ENCODE results near the gene SMIM3.
"Not testable (repeated sequence)": the region's sequence is repeated elsewhere in the genome, so short reads cannot be mapped to it uniquely, and the experiment has no call there.

The SMIM3 gene

GRCh38 chr5:150765799-150766169 is 12.8 kb upstream of the SMIM3 start:
- DNase-seq: no peak

DNA sequence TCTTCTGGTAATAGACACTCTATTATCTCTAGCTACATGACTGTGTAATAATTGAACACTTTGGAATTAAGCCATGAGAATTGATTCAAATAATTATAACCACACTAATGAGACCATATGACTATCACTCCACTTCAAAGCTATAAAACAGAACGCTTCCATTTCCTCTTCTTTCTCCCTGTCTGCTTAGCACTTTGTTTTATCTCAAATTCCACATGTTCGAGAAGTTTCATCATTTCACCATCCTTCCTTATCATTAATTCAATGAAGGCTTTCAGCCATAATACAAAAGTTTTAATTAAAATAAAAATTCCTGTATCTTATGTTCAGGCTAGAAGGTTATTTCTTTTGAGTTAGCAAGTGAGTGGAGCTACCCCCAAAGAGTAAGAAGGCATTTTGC is 12.3 kb upstream of the SMIM3 start:
- no peak for DNase-seq

GRCh38 chr5:150771034-150771795 is 7.3 kb upstream of the SMIM3 start:
- no peak for DNase-seq

DNA sequence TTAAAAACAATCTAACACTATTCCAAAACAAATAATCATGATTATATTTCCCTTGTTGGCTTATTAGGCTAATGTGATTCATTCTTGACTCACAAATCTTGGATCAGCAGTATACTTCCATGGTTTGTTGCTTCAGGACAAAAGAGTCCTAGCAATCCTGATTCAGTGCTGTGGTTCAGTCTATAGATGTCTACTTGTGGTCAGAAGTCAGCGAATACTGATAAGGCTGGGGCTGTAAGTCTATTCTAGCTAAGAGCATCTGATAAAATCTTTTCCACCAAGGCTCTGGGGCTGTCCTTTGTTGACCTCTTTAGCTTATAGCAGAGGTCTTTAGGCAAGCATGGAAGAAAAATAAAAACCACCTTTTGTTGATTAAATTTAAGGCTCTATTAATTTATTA is 4.4 kb upstream of the SMIM3 start:
- DNase-seq: no peak

DNA sequence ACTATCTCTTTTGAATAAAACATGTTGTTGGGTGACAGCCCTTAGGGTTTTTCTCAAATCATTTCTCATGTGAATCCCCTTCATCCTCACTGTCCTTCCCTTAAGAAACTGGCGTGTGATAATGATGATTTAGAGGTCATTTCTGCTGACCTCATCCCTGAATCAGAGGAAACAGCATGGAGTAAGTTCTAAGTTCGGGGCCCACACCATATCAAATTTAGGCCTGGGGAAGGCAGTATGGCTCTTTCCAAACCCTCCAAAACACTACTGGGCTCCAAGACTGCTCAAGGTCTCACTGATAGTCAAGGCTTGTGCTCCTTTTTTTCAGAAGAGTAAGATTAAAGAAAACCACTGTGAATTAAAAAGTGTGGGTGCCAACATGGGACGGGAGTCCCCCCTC is 872 bp upstream of the SMIM3 start:
- DNase-seq: no peak

DNA sequence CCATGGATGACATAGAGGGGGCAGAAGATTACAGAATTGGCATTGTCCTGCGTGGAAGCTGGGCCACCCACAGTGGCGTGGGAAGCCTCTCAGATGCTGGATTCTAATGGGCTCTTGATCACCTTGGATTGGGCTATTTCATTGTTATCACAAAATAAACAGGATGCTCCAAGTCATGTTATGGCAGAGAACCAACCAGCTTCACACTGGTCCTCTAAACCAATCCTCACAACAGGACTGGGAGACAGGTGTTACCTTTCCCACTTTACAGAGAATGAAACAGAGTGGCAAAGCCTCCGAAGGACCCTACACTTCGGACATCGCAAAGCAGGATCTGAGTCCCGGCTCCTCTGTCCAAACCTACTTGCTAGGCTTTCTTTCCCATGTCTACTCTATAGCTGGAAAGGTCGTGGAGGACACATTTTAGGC is 455 bp upstream of the SMIM3 start:
- DNase-seq: no peak

DNA sequence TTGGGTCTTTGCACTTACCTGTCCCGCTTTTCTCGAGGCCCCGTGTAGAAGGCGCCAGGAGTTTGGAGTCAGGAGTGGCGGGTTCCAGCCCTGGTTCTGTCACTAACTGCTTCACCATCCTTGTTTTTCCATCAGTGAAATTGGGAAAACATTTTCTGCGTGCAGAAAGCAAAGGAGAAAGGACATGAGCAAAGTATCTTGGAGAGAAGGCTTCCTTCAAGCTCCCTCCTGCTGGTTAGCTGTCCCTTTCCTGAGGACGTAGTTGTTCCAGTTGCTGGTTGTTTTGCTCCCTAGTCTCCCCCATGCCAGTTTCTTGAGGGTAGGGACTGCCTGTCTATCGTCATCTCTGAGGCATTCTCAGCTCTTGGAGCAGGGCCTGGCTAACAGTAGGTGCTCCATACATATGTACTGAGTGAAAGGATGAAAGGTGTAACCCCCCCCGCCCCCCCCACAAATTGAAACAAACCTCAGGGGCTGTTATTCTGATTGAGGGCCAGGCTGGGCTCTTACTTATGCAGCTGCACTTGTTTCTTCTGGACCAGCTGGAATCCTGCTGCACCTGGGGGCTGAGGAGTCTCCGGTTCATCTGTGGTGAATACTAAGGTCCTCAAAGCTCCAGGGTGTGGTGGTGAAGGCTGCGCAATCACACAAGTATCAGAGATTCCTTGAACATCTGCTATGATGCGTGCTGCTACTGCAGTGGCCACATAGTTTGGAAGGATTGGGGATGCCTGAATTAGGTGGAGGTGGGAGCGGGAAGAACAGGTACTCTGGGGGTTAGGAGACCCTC is 1.0 kb downstream of the SMIM3 start:
- DNase-seq: no peak

DNA sequence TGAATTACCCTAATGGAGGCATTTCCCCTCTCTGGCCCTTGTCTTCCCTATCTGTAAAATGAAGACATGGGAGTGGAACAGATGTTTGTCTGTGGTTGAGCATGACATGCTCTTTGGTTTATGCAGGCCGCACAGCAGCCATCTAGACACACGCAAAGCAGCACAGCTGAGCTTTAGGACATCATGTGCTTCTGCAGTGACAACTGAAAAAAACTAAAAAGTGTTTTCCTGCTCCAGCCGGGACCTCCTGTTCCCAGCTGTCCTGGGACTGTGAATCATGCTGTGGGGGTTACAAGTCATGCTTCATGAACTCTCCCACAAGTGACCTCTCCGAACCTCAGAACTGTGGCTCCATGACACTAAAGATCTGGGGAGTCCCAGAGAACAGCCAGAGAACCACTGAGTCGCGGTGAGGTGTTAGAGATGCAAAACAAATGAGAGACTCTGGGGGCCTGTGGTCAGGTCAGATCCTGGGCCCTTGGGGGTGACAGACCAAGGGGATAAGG is 1.7 kb downstream of the SMIM3 start:
- peak; percentile 38 to 54 for DNase-seq

DNA sequence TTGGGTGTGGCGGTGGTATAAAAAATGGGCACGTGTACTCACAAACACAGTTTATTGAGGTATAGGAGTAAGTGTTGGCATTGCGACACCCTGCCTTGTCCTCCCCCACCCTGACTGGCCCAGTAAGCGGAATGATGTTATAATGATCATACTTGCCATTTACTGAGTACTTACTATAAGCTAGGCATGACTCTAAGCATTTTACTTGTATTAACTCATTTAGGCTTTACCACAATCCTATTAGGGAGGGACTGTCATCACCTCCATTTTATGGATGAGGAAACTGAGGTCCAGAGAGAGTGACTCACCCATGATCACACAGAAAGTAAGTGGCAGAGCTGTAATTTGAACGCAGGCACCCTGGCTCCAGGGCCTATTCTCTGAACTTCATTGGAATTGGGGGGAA is 2.3 kb downstream of the SMIM3 start:
- no peak for DNase-seq

GRCh38 chr5:150781706-150782614 is 3.4 kb downstream of the SMIM3 start:
- no peak for DNase-seq

GRCh38 chr5:150782850-150783249 is 4.3 kb downstream of the SMIM3 start:
- no peak for DNase-seq

- peak; percentile 46 to 68 for DNase-seq
These were observed 4.9 kb downstream of the SMIM3 start for GRCh38 chr5:150783422-150783928.

DNA sequence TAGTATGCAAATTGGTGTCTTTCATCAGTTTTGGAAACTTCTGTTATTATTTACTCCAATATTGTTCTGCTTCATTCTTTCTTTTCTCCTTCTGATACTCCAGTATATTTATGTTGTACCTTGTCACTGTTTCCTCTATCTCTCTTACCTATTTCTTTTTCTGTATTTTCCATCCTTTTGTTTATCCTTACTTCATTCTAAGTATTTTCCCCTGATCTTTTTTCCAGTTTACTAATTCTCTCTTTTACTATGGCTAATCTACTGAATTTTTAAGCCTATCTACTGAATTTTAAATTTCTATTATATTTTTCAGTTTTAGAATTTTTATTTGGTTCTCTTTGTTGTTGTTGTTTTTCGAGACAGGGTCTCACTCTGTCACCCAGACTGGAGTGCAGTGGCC is 7.4 kb downstream of the SMIM3 start:
- DNase-seq: no peak

- no peak for DNase-seq
These were observed 8.3 kb downstream of the SMIM3 start for GRCh38 chr5:150786876-150787275.

DNA sequence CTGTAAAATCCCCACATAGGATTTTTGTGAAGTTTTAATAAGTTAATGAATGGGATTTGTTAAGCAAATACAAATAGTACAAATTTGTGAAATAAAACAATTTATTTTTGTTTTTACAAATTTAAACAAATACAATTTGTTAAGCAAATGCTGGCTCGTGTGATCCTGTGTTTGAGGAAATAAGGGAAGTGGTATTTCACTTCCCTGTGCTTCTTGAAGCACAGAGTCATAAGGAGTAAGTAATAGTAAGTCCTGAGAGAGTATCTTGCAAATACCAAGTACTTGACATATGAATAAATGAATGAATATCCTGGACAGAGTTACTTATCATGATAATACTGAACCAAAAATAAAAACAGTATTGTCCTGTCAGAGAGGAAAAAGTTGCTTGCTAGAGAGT is 9.1 kb downstream of the SMIM3 start:
- no peak for DNase-seq

- no peak for DNase-seq
These were observed 10.4 kb downstream of the SMIM3 start for GRCh38 chr5:150788977-150789376.

DNA sequence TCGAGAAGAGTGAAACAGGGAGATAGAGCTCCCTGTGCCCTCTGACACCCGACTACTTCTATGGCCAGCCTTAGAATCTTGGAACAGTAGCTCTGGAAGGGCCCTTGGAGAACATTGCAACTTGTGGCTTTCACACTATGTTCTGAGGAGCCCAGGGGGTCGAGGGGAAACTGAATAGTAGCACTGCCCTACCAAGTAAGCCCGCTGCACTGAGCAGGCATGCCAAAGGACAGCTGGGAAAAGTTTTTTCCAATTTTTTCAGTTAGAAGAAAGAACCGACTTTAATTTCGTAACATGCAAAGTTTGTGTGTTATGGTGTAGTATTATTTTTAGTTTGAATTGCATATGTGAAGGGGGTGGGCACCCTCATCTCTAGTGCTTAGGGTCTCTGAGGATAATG is 10.9 kb downstream of the SMIM3 start:
- no peak for DNase-seq

DNA sequence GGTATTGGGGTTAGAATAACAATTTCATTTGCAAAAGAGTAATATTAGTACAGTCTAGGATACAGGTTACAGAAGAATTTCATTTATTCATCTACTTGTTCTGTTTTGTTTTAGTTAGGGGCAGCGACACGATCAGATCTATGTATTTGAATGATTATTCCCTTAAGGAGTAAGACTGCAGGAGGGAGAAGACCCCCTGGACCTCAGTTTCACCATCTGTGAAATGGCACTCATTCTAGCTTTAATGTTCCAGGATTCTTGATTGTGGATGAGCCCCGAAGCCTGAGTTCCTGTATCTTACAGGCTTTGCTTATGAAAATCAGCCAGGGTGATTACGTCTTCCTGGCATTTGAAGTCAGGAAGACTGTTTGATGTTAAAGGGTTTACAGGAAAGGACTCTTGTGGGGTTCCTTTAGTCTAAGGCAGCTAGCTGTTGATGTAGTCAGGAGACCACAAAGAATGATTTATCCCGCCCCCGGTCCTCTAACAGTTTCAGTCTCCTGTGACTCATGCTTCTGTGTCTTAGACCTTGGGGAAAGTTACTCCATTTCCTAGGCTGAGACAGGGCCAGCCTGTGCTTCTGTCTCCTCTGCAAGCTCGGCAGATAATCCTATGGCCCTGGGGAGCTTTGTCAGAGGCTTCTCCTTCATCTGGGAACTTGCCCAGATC is 11.5 kb downstream of the SMIM3 start:
- DNase-seq: peak; percentile 63 to 78

- no peak for DNase-seq
These were observed 13.0 kb downstream of the SMIM3 start for GRCh38 chr5:150791536-150791935.

DNA sequence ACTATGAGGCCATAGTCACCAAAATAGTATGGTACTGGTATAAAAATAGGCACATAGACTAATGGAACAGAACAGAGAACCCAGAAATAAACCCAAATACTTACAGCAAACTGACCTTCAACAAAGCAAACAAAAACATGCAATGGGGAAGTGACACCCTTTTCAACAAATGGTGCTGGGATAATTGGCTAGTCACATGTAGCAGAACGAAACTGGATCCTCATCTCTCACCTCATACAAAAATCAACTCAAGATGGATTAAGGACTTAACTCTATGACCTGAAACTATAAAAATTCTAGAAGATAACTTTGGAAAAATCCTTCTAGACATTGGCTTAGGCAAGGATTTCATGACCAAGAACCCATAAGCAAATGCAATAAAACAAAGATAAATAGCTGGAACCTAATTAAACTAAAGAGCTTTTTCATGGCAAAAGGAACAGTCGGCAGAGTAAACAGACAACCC is 14.9 kb downstream of the SMIM3 start:
- DNase-seq: not testable (repeated sequence)

DNA sequence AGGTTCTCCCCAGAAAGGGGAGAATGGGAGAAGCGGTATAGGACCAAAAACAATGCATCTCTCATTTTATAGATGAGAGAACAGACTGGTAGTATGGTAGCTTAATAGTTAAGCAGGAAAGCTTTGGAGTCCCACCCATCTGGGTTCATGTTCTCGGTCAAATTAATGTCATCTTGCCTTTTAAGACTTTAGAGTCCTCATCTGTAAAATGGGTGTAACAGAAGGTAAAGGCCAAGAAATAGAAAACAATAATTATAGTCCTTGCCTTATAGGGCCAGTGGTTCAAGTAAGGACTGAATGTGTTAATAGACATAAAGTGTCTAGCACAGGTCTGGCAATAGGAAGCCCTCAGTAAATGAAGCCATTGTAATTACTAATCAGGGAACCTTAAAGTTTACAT is 16.4 kb downstream of the SMIM3 start:
- no peak for DNase-seq

DNA sequence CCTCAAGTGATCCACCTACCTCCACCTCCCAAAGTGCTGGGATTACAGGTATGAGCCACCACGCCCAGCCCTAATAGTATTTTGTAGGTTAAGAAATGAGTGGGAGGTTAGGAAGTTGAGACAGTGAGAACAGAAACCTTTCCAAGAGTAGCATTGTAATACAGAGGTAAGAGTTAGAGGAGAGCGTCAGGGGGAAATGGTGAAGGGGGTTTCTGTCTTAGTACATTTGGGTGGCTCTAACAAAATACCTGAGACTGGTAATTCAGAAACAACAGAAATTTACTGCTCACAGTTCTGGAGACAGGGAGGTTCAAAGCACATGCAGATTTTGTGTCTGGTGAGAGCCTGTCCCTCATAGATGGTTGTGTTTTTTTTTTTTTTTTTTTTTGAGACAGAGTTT is 18.8 kb downstream of the SMIM3 start:
- no peak for DNase-seq

All from activated CD4-positive, alpha-beta T cell treated with anti-CD3 and anti-CD28 coated beads, Interleukin-2, amount 50 U/mL, for 48 hours (primary cell).